HG03175 (cell line): ENCODE data around the gene NAIF1.
"Not testable (repeated sequence)": the region's sequence is repeated elsewhere in the genome, so short reads cannot be mapped to it uniquely, and the experiment has no call there.

Experiments used
- ATAC-seq: cut with Tn5 transposase; IDR thresholded peaks from one replicate; pipeline ENCODE4 v1.9.1; 2021; ENCODE audit warnings: mild to moderate bottlenecking, moderate library complexity; ENCODE audit not compliant: unreplicated experiment

Gene NAIF1

DNA sequence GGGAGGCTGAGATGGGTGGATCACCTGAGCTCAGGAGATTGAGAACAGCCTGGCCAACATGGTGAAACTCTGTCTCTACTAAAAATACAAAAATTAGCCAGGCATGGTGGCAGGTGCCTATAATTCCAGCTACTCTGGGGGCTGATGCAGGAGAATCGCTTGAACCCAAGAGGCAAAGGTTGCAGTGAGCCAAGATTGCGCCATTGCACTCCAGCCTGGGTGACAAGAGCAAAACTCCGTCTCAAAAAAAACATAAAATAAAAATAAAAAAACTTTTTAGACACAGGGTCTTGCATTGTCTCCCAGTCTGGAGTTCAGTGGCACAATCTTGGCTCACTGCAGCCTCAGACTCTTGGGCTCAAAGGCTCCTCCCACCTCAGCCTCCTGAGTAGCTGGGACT, 30.6 kb downstream of the NAIF1 start:
- ATAC-seq, result not testable (repeated sequence)

DNA sequence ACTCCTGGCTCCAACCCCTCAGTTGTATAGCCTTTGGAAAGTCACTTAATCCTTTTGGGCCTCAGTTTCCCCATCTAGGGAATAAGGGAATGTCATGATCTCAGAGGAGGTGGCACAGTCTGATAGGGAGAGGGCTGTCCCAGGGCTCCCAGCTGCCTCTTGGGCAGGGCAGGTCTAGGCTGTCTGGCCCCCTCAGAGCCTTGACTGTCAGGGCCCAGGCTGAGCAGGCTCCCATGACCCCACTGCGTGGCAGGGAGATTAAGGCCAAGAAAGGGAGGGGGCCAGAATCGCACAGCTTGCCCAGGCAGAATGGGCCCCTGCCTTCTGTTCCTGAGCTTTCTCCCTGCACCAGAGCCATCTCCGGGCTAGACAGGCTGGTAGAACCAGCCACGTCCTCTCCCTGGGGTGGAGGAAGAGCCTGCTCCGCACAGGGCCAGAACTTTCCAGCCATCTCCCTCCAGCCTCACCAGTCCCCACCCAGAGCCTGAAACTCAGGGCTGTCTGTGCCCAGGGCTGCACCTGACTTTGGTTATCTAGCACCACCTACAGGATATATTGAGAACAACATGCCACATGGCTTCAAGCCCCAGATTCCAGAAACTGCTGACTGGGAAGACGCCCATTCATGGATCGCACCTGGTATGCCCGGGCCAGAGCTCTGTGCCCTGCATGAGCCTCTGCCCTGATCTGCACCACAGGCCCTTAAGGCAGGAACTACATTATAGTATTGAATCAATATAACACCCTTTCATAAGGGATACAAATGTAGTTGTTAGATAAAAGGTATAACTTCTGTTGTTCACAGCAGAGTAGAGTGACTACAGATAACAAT, 32.1 kb downstream of the NAIF1 start:
- ATAC-seq, result no peak

DNA sequence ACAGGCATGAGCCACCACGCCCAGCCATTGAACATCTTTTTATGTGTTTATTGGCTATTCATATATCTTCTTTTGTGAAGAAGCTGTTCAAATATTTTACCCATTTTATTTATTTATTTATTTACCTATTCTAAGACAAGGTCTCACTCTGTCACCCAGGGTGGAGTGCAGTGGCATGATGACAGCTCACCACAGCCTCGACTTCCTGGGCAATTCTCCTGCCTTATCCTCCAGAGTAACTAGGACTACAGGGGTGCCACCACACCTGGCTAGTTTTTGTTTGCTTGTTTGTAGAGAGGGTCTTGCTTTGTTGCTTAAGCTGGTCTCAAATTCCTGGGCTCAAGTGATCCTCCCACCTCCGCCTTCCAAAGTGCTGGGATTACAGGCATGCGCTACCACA, 33.5 kb downstream of the NAIF1 start:
- no peak for ATAC-seq

DNA sequence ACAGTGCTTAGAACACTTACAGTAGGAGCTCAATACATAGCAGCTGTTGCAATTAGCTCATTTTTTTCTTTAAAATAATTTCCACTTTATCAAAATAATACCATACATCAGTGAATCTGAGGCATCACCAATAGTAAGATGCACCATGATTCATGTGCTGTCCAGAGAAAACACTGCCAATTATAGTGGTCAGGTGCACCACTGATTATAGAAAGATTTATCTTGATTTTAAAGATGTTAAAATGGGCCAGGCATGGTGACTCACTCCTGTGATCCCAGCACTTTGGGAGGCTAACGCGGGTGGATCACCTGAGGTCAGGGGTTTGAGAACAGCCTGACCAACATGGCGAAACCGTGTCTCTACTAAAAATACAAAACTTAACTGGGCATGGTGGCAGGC, 39.4 kb downstream of the NAIF1 start:
- ATAC-seq, result no peak

DNA sequence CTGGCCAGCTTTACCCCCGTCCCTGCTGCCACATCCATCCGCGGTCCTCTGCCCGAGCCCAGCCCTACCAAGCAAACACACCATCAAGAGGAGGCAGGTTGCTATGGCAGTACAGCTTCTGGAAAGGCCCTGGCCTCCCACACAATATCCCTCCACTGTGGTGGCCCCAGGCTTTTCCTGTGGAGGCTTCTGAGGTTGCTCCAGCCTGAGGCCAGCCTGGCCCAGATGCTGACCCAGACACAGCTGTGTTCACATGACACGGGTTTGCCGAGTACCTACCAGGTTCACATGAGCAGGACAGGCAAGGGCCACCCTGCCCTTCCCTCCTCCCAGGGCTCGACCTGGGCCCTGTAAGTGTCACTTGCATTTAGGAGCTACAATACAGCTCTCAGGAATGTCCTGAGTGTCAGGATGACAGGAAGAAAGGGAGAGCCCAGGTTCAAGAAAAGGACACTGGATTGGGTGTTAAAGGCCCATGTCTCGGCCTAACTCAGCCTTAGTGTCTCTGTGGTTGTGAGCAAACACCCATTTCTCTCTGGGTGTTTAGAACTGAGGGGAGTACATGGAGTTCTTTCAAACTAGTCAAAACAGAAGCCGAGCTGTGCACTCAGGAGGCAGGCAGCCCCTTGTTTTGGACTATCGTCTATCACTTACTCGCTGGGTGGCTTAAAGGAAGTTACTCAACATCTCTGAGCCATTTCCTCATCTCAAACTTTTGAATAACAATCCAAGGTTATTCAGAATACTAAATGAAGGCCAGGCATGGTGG, 40.2 kb downstream of the NAIF1 start:
- ATAC-seq, result no peak

DNA sequence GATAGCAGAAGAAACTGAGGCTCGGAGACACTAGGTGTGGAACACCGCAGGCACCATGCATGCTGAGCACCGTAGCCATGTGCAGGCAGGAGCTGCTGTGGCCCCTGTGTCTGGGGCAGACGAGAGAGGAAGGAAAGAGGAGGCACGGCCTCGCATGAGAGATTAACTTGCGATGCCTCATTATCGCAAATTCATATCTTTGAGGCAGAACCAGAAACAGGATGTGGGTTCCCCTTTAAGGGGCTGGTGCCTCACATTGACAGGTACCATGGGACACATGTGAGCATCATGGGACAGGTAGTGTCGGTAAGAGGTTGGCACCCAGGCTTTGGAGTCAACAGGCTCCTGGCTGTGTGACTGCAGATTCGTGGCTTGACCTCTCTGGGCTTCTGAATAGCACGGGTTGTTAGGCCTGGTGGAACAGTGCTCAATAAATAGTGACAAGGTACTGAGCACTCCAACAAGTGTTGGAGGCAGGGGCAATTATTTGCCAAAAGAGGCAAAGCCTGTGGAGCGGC, 40.8 kb downstream of the NAIF1 start:
- peak; percentile 44 for ATAC-seq

DNA sequence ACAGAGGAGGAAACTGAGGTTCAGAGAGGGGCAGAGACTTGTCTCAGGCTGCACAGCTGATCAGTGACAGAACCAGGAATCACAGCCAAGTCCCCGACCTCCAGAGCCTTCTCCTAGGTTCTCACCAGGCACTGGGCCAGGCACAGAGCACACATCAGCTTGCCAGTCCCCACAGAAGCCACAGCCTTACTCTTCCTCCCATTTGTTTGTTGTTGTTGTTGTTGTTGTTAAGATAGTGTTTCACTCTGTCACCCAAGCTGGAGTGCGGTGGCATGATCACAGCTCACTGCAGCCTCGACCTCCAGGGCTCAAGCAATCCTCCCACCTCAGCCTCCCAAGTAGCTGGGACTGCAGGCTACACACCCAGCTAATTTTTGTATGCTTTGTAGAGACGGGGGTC, 41.4 kb downstream of the NAIF1 start:
- no peak for ATAC-seq

DNA sequence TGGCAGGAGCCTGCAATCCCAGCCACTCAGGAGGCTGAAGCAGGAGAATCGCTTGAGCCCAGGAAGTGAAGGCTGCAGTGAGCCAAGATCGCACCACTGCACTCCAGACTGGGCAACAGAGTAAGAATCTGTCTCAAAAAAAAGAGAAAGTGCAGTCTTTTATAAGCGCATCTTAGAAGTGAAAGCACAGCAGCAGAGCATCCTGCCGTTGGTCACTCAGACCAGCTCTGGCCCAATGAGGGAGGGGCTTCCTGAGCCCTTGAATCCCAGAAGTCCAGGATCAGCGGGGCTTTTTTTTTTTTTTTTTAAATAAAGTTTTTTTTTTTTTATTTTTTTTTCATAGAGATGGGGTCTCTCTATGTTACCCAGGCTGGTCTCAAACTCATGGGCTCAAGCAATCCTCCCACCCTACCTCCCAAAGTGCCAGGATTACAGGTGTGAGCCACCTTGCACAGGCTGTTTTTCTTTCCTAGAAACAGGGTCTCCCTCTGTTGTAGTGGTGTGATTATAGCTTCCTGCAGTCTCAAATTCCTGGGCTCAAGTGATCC, 42.3 kb downstream of the NAIF1 start:
- ATAC-seq, result no peak

DNA sequence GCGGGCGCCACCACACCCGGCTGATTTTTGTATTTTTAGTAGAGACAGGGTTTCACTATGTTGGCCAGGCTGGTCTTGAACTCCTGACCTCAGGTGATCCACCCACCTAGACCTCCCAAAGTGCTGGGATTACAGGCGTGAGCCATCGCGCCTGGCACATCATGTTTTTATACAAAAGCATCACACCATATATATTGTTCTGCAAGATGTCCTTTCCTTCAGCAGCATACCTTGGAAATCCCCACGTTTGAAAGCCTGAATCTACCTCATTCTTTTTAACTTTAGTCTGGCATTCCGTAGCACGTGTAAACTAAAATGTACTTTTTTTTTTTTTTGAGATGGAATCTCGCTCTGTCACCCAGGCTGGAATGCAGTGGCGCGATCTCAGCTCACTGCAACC, 43.4 kb downstream of the NAIF1 start:
- not testable (repeated sequence) for ATAC-seq

DNA sequence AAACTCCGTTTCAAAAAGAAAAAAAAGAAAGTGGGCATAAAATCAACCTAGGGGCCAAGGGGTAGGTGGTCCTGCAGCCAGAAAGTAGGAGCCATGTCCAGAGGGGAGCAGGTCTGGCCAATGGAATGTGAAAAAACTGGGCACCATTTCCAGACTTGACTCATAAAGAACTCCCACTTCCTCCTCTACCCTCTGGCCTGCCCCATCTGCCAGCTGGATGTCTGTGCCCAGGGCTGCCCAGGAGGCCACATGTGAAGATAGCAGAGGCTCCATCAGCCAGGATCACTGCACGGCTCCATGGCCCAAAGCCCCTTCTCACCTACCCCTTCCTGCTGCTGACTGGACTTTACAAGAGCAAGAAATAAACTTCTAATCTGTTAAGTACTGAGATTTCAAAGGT, 44.2 kb downstream of the NAIF1 start:
- no peak for ATAC-seq

DNA sequence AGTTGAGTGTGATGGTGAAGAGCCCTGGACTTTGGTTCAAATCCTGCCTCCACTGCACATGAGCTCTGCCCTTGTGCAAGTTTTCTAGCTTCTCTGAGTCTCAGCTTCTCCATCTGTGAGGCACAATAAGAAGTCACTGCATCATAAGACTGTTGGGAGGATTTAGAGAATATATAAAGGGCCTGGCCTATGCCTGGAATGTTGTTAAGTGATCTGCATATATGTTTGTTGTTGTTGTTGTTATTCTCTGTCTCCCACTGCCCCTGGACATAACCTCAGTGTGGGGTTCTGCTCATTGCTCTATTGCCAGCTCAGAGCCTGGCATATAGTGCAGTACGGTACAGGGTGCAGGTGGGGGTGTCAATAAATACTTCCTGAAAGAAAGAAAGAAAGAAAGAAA, 46.0 kb downstream of the NAIF1 start:
- ATAC-seq, result no peak

DNA sequence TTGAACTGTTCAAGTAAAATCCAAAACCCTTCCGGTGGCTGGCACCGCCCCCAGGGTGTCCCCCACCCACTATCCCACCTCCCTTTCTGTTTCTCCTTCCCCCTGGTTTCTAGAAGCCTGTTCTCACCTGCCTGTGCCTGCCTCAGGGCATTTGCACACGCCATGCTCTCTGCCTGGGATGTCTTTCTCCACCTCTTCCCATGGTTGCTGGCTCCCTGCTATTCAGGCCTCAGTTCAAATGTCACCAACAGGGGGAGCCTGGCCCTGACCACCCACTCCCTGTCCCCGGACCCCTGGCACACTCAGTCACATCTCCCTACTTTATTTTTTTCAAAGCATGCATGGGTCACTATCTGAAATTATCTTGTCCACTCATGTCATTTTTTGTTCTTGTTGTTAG, 46.4 kb downstream of the NAIF1 start:
- no peak for ATAC-seq

DNA sequence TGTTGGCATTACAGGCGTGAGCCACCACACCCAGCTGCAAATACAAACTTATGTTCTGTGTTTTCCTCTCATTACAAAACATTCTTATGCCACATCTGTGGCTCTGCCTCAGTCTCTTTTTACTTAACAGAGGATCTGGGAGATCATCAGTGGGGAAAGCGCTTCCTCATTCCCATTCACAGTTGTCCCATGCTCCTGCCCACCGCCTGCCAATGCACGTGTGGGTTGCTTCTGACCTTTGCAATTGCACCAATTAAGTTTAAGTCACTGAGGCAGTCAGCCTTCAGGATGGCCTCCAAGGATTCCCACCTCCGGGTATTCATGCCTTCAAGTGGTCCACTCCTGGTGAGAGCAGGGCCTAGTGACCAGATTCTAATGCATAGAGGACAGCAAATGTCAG, 51.4 kb downstream of the NAIF1 start:
- no peak for ATAC-seq
